Fibroblast of lung (primary cell): ENCODE results near the gene RPL22. TPM values are rescaled to one million over a fixed set of nuclear protein-coding genes. Genes with fewer than 3 reads are reported as not detected.
A peak's percentile ranks its signal among the peaks of the same experiment; 100 is the strongest.

Source experiments
- DNase-seq, 2 donors: peaks; one replicate each; pipeline versions ENCODE4 v3.0.0 to v3.0.0-alpha.2; 2010; ENCODE audit warnings: low read depth in 2 of 2
- H2AFZ ChIP-seq: 2 replicates; pipeline ENCODE4 v1.5.1; 2012; ENCODE audit warnings: low read length, control low read depth, inconsistent platforms
- H3K27ac ChIP-seq: 2 replicates; pipeline ENCODE4 v1.5.1; 2011; ENCODE audit warnings: low read length, control low read depth; ENCODE audit not compliant: insufficient read depth
- H3K27me3 ChIP-seq: 2 replicates; pipeline ENCODE4 v1.5.1; 2011; ENCODE audit warnings: mild to moderate bottlenecking, low read length; ENCODE audit not compliant: control insufficient read depth, insufficient read depth
- H3K36me3 ChIP-seq: 2 replicates; pipeline ENCODE4 v1.5.1; 2011; ENCODE audit warnings: low read length; ENCODE audit not compliant: control insufficient read depth, insufficient read depth
- H3K4me1 ChIP-seq: 2 replicates; pipeline ENCODE4 v1.5.1; 2011; ENCODE audit warnings: low read length; ENCODE audit not compliant: control insufficient read depth, insufficient read depth; ENCODE audit errors: extremely low read depth
- H3K4me2 ChIP-seq: 2 replicates; pipeline ENCODE4 v1.5.1; 2011; ENCODE audit warnings: low read length, control low read depth; ENCODE audit not compliant: insufficient read depth; ENCODE audit errors: extremely low read depth
- H3K4me3 ChIP-seq, 4 experiments: fragments of 200-600 bp in 1 of 4; sonication (generic) in 1 of 4; replicated peaks in 1 of 4; 2 replicates each; pipeline ENCODE4 v1.5.1; 2011 to 2016; ENCODE audit warnings: low read length in 4 of 4, low read depth in 3 of 4, mild to moderate bottlenecking in 3 of 4, control low read depth in 2 of 4, inconsistent platforms in 1 of 4, mixed read lengths in 1 of 4; ENCODE audit not compliant: insufficient read depth in 1 of 4; ENCODE audit errors: control extremely low read depth in 1 of 4
- H3K79me2 ChIP-seq: 2 replicates; pipeline ENCODE4 v1.5.1; 2012; ENCODE audit warnings: mild to moderate bottlenecking, low read length, inconsistent platforms; ENCODE audit not compliant: control insufficient read depth, insufficient read depth
- H3K9ac ChIP-seq: 2 replicates; pipeline ENCODE4 v1.5.1; 2011; ENCODE audit warnings: mild to moderate bottlenecking, low read length, control low read depth; ENCODE audit not compliant: insufficient read depth
- H3K9me3 ChIP-seq: 2 replicates; pipeline ENCODE4 v1.5.1; 2012; ENCODE audit warnings: low read depth, low read length; ENCODE audit not compliant: control insufficient read depth, insufficient read depth
- H4K20me1 ChIP-seq: 2 replicates; pipeline ENCODE4 v1.5.1; 2011; ENCODE audit warnings: low read length; ENCODE audit not compliant: control insufficient read depth, insufficient read depth; ENCODE audit errors: extremely low read depth
- EZH2 ChIP-seq: IDR thresholded peaks from 2 replicates; pipeline ENCODE4 v1.5.1; 2012; ENCODE audit warnings: low read length, control low read depth, mild to moderate bottlenecking; ENCODE audit errors: missing control alignments
- polyA plus RNA-seq, 2 donors: library from polyadenylated mRNA; depleted of rRNA in 1 of 2; stranded (reverse) in 1 of 2; unstranded in 1 of 2; fragments of >200 nt; gene quantifications; 2 replicates each; pipeline ENCODE4 v1.2.1, GENCODE V29; 2011 to 2012; ENCODE audit warnings: missing spikeins in 1 of 2
- total RNA-seq: library from RNA; depleted of rRNA; stranded (reverse); fragments of >200 nt; gene quantifications from 2 replicates; pipeline ENCODE4 v1.2.1, GENCODE V29; 2014
- TF ChIP-seq, protein P1 (sequence below), 2 donors: IDR thresholded peaks in 1 of 2; conservative IDR thresholded peaks in 1 of 2; 1 replicate in 1 of 2; 2 replicates in 1 of 2; pipeline ENCODE4 v1.5.1; 2011 to 2012; ENCODE audit warnings: low read length in 2 of 2, control low read depth in 1 of 2, inconsistent platforms in 1 of 2, low read depth in 1 of 2, mild to moderate bottlenecking in 1 of 2

RPL22 gene
- total and polyA plus RNA-seq, 2 donors (not counting 1 experiment from before 2014, with no cell fraction given), result 159 to 369 TPM

DNA sequence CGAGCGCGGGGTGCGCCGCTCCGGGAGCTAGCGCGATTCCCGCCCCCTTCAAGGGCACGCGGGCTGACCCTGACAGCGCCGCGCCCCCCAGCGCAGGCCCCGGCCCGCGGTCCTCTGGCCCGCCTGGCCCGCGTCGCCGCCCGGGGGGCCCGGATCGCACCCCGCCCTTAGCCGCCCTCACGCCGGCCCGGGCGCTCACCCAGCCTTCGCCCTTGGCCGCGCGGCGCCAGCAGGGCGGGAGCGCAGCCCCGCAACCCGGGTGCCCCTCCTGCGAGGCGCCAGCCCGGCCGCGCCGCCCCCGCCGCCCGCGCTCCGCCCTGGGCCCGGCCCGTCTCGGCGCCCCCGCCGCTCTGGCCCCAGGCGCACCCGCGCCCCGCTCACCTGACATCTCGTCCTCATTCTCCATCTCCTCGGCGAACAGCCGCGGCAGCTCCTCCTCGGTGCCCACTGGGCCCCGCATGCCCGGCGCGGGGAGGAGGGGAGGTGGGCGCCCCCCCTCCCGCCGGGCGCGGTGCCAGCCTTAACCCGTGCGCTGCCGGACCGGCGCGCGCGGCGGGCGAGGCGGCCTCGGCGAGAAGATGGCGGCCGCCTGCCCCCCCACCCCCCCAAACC, 19.7 kb downstream of the RPL22 start:
- Histone ChIP-seq H3K36me3 (peaks cover 2% of the 10 kb centered on the region), H4K20me1 (no peaks in the 10 kb centered on the region), H3K79me2 (no peaks in the 10 kb centered on the region), H3K4me3 (no peak overlapping the region), H3K27me3 (peaks cover 30% of the 10 kb centered on the region), H3K9ac (no peak overlapping the region), H3K27ac (no peak overlapping the region), H3K9me3 (no peaks in the 10 kb centered on the region), H2AFZ (no peak overlapping the region), H3K4me1 (no peaks in the 10 kb centered on the region), H3K4me2 (no peak overlapping the region)
- no peak for TF ChIP-seq EZH2
- TF ChIP-seq, protein P1, sequence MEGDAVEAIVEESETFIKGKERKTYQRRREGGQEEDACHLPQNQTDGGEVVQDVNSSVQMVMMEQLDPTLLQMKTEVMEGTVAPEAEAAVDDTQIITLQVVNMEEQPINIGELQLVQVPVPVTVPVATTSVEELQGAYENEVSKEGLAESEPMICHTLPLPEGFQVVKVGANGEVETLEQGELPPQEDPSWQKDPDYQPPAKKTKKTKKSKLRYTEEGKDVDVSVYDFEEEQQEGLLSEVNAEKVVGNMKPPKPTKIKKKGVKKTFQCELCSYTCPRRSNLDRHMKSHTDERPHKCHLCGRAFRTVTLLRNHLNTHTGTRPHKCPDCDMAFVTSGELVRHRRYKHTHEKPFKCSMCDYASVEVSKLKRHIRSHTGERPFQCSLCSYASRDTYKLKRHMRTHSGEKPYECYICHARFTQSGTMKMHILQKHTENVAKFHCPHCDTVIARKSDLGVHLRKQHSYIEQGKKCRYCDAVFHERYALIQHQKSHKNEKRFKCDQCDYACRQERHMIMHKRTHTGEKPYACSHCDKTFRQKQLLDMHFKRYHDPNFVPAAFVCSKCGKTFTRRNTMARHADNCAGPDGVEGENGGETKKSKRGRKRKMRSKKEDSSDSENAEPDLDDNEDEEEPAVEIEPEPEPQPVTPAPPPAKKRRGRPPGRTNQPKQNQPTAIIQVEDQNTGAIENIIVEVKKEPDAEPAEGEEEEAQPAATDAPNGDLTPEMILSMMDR (conservative IDR thresholded peaks at IDR 0.05 in 1 of 2, IDR thresholded peaks at IDR 0.05 in 1 of 2; ENCODE audit: low read depth in 1 of 2, low read length in 2 of 2), result no peak
- no peak for DNase-seq

DNA sequence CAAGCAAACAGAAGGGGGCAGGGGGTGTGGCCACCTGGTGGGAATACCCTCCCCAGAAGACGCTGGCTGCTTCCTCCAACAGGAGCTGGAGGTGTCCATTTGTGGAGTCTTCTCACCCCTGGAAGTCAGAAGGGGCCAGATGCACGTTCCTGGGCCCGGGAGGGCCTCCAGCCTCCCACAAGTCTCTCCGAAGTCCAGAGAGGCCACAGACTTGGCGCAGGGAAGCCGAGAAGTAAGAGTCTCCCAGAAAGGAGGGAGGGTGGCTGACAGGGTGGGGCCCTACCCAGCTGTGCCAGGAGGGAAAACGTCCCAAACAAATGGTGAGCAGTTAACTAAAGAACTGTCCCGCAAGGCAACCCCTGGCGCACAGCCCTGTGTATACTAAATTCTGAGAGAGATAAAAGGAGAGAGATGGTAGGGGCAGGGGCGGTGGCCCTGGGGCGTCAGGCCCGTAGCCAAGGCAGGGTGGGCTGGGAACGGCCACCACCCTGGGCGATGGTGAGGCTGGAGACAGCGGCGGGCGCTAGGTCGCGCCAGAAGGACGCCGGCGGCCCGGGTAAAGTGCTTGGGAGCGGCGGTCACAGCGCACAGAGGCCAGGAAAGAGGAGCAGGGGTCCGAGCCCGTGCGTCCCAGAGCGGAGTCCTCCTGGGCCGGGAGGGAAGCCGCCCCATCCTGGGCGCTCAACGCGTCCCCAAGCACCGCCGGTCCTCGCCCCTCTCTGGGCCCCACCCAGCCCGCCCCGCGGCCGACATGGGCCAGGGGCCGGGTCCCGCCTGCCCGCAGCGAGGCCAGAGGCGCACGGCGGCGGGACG, 20.4 kb downstream of the RPL22 start:
- H3K9ac ChIP-seq, result no peak overlapping the region
- H3K27ac ChIP-seq, result no peak overlapping the region
- no peaks in the 10 kb centered on the region for H3K36me3 ChIP-seq
- H3K4me1 ChIP-seq, result no peaks in the 10 kb centered on the region
- no peak for DNase-seq
- no peaks in the 10 kb centered on the region for H4K20me1 ChIP-seq
- no peak overlapping the region for H3K4me3 ChIP-seq
- H3K4me2 ChIP-seq, result no peak overlapping the region
- H2AFZ ChIP-seq, result no peak overlapping the region
- TF ChIP-seq, protein P1 (conservative IDR thresholded peaks at IDR 0.05 in 1 of 2, IDR thresholded peaks at IDR 0.05 in 1 of 2; ENCODE audit: low read depth in 1 of 2, low read length in 2 of 2), result no peak
- TF ChIP-seq EZH2, result peak; percentile 99
- H3K27me3 ChIP-seq, result peaks cover 30% of the 10 kb centered on the region
- H3K79me2 ChIP-seq, result no peaks in the 10 kb centered on the region
- H3K9me3 ChIP-seq, result no peaks in the 10 kb centered on the region

DNA sequence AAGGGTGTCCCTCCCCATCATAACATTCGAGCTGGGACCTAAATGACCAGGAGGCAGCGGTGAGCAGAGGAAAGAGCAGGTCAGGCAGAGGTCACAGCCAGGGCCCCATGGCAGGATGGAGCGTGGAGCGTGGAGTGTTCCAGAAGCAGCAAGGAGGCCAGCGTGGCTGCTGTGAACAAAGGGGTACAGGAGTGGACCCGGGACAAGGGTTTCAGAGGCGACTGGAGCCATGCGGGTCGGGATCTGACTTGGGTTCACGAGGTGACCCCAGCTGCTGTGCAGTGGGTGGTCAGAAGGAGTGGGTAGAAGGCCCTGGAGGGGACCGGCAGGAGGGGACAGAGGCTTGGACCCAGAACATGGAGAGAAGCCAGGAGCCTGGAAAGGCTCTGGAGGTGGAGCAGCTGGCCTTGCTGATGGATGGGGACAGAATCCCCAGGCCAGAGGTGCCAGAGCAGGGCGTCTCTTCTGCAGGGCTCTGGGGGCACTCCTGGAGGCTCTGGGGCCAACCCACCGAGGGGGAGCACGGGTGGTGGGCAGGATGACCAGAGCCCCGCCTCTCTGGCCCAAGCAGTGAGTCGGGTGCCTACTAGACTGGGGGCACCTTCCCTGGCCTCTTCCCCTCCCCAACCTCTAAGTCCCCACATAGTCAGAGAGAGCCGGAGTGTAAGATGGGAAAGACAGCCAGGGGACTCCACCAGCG, 21.6 kb downstream of the RPL22 start:
- H3K27me3 ChIP-seq, result peaks cover 30% of the 10 kb centered on the region
- no peak overlapping the region for H3K27ac ChIP-seq

More for the DNA sequence above, 21.6 kb downstream of the RPL22 start:
- DNase-seq, result no peak
- Histone ChIP-seq H3K4me3 (no peak overlapping the region), H3K4me2 (no peak overlapping the region), H3K36me3 (no peaks in the 10 kb centered on the region), H3K9ac (no peak overlapping the region), H2AFZ (no peak overlapping the region), H3K79me2 (no peaks in the 10 kb centered on the region), H4K20me1 (no peaks in the 10 kb centered on the region), H3K4me1 (no peaks in the 10 kb centered on the region), H3K9me3 (no peaks in the 10 kb centered on the region)
- TF ChIP-seq EZH2, result no peak
- TF ChIP-seq, protein P1 (conservative IDR thresholded peaks at IDR 0.05 in 1 of 2, IDR thresholded peaks at IDR 0.05 in 1 of 2; ENCODE audit: low read depth in 1 of 2, low read length in 2 of 2), result no peak
